Hematopoietic multipotent progenitor cell treated with erythropoietin and hydrocortisone succinate and interleukin-3 and kit ligand, for 6 days (in vitro differentiated cells): ENCODE measurements around the gene C1QA.

Experiments
- DNase-seq: peaks from one replicate; pipeline ENCODE4 v3.0.0-alpha.2; 2015

C1QA gene

DNA sequence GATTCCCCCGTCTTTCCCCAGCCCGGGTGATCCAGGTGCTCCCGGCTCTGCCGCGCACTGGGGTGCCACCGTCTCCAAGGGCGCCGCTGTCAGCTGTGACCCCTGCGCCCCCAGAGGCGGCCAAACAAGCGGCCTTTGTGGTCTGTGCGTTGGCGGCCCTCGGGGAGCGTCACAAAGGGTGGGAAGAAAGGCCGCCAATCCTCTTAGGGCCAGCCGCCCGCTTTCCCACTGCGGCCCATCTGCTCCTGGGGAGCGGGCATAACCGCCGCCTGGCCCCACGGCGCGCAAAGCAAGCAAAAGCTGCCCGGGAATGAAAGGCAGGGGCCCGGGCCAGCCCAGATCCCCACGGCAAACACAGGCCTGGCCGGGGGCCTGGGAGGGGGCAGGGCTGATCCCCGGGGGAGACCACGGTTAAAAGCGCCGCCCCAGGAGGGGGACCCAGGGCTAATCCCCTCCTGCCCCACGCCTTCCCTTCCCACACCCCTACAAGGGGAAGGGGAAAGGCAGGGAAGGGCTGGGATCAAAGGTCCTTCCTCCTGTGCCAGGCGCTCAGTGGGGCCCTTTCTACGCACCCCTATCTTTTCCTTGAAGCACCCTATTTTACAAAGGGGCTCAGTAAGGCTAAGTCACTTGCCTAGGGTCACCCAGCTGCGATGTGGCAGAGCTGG is 40.6 kb downstream of the C1QA start:
- DNase-seq = no peak

DNA sequence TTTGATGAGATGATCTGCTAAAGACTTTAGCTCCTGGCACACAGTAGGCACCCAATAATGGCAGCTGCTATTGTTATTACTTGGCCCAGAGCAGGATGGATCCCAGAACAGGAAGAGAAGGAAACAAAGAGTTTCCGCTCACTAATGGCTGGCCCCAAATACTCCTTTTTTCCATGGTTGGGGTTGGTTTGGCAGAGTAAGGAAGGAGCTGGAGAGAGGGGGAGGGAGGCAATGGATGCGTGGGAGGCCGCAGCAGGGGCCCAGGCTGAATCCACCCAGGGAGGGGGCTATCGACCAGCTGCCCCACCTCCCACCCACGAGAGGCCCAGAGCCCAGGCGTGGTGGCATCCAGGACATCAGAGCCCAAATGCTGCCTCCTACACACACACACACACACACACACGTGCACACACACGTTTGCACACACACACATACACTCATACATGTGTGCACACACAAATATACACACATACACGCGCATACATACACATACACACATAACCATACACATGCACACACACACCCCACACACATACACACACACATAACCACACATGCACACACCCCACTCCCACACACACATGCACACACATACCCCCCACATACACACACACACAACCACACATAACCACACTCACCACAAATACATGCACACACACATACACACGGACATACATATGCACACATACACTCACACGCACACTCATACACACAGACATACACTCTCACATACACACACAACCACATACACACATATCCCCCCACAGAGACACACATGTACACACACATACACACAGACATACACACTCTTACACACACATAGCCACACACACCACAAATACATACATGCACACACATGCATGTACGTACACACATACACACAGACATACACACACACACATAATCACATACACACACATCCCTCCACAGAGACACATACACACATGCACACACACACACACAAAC is 41.8 kb downstream of the C1QA start:
- DNase-seq = no peak

DNA sequence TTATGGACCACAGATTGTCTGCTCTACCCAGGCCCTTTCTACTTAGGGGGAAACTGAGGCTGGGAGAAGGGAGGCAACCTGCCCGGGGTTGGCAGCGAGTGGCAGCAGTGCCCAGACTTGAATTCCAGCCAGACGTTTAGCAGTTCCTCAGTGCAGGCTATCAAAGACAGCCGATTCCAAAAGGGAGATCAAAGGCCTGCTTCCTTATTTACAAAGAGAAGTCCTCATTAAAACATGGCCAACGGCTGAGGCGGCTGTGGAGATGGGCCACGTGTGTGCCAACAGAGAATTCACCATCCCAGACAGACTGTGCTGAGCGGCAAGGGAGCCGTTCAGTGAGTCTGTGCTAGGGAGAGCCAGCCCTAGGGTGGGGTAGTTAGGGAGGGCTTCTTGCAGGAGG is 44.3 kb downstream of the C1QA start:
- DNase-seq = no peak

DNA sequence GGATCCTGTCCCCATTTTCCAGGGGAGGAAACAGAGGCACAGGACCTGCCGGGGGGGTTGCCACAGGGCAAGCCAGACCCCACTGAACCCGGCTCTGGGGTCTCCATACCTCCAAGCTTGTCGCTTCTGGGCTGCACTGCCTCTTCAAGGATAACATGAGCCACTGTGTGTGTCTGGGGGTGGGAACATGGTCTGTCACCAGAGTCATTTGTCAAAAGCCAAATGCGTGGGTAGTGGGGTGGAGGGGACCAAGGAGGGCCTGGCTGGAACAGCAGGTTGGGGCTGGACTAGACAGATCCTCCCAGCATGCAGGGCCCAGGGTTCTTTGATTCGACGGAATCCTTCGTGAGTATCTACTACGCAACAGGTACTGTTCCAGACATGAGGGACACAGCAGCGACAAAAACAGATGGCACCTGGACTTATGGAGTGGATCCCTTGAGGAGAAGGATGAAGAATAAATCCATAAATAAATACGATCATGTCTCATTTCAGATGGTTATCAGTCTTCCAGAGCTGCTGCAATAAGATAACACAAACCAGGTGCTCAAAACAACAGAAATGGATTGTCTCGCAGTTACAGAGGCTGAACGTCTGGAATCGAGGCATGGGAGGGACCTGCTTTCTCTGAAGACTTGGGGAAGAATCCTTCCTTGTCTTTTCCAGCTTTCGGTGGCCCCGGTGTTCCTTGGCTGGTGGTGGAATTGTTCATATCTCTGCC is 45.3 kb downstream of the C1QA start:
- no peak for DNase-seq

DNA sequence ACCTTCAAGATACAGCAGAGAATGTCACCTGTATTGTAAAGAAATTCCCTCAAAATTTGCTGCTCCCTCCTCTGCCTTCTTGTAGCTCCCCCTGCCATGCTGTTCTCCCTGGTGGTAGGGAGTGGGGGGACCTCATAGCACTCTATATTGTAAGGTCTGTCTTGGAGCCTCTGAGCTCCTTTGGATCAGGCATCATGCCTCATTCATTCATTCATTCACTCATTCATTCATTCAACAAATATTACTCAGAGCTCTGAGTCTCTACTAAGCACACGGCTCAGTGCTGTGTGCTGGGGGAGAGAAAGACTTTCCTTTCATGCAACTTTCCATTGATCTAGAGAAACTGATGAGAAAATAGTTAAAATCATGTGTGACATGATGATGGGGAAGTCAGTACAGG is 47.1 kb downstream of the C1QA start:
- DNase-seq = no peak

DNA sequence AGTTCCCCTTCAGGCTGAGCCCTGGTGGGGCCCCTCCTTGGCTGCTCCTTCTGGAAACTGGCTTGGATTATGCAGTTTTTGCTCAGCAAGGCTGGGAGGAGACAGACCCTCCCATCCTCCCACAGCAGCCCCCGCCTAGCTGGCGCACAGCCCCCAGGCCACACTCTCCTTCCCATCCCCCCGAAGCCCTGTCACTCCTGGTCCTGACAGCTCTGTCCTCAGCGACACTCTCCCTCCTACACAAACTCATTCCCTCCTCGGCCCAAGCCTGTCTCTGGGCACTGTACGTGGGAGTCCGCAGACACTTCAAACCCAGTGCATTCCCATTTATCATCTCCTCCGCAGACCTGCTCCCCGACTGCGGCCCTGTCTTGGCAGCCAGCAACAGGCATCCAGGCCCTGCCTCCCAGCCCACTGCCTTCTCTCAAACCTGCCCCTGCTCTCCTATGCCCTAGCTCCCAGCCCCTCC is 49.2 kb downstream of the C1QA start:
- no peak for DNase-seq

DNA sequence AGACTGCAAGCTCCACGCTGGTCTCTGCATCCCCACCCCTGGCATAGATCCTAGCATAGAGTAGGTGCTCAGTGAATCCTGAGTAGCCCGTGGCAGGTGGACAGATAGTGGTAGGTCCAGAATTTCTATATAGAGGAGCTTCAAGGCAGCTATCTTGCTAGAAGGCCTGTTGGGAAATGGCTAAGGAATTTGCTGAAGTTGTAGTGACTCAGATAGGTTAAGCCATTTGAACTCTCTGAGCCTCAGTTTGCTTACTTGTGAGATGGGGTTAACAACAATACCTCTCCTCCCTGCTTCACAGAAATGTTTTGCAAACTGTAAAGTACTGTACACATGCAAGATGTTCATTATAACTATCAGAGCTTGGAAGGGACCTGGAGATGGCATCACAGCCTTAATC is 50.8 kb downstream of the C1QA start:
- no peak for DNase-seq

DNA sequence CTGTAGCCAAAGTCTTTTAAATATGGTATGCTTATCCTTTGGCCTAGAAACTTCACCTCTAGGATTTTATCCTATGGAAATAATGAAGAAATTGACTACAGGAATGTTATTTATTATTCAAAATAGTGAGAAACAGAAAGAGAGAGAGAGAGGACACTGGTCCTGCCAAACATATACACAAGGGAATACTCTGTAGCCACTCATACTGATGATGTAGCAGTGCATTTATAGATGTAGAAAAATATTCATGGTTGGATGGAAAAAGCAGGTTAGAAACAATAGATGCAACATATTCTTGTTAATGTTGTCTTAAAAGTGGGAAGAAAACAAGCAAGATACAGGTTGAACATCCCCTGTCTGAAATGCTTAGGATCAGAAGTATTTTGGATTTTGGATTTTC is 52.0 kb downstream of the C1QA start:
- DNase-seq = no peak
